OCI-LY3 (cell line): Measurements from ENCODE around the gene POLDIP2.

Experiments
- H2AFZ ChIP-seq: fragments of 200-600, 300-600 bp; shearing (Covaris generic); 2 replicates; pipeline ENCODE4 v1.6.0; 2014; ENCODE audit warnings: antibody characterized with exemption, low read depth, low read length
- H3K27ac ChIP-seq: fragments of 200-600, 300-600 bp; sonication (generic); 2 replicates; pipeline ENCODE4 v1.5.1; 2014; ENCODE audit warnings: mild to moderate bottlenecking, low read length, moderate library complexity, mixed read lengths
- H3K27me3 ChIP-seq: fragments of 200-600, 300-600 bp; sonication (generic); 2 replicates; pipeline ENCODE4 v1.6.1; 2014; ENCODE audit warnings: low read depth, low read length, mixed read lengths
- H3K36me3 ChIP-seq: fragments of 200-600, 300-600 bp; sonication (generic); replicated peaks from 2 replicates; pipeline ENCODE3; 2014; ENCODE audit warnings: low read depth, low read length, mixed read lengths
- H3K4me1 ChIP-seq: fragments of 300-600, 200-600 bp; sonication (generic); 2 replicates; pipeline ENCODE4 v1.6.1; 2014; ENCODE audit warnings: low read length, mixed read lengths
- H3K4me2 ChIP-seq: fragments of 200-600, 300-600 bp; sonication (generic); 2 replicates; pipeline ENCODE4 v1.6.1; 2014; ENCODE audit warnings: low read length, mixed read lengths
- H3K4me3 ChIP-seq: fragments of 300-600, 200-600 bp; sonication (generic); 2 replicates; pipeline ENCODE4 v1.5.1; 2014; ENCODE audit warnings: antibody characterized with exemption, mild to moderate bottlenecking, low read length, moderate library complexity
- H3K79me2 ChIP-seq: fragments of 300-600, 200-600 bp; shearing (Covaris generic); 2 replicates; pipeline ENCODE4 v1.6.1; 2014; ENCODE audit warnings: mild to moderate bottlenecking, low read length, mixed read lengths
- H3K9ac ChIP-seq: fragments of 300-600, 200-600 bp; shearing (Covaris generic); 2 replicates; pipeline ENCODE4 v1.6.0; 2014; ENCODE audit warnings: mild to moderate bottlenecking, low read length, moderate library complexity
- H3K9me3 ChIP-seq: fragments of 200-600, 300-600 bp; shearing (Covaris generic); 2 replicates; pipeline ENCODE4 v1.6.1; 2014; ENCODE audit warnings: low read length, mixed read lengths; ENCODE audit not compliant: insufficient read depth
- H4K20me1 ChIP-seq: fragments of 200-600, 300-600 bp; sonication (generic); 2 replicates; pipeline ENCODE4 v1.6.1; 2016; ENCODE audit warnings: low read length, mixed read lengths; ENCODE audit not compliant: insufficient read depth
- EZH2phosphoT487 ChIP-seq: fragments of 200-600 bp; shearing (Covaris generic); IDR thresholded peaks from 2 replicates; pipeline ENCODE4 v1.6.1; 2018; ENCODE audit warnings: antibody characterized with exemption, mixed run types, low read depth
- TF ChIP-seq, protein P1 (sequence below): fragments of 200-600, 300-600 bp; sonication (generic); IDR thresholded peaks from 2 replicates; pipeline ENCODE4 v1.5.1; 2014; ENCODE audit warnings: antibody characterized with exemption, low read length, low read depth

Gene POLDIP2

DNA sequence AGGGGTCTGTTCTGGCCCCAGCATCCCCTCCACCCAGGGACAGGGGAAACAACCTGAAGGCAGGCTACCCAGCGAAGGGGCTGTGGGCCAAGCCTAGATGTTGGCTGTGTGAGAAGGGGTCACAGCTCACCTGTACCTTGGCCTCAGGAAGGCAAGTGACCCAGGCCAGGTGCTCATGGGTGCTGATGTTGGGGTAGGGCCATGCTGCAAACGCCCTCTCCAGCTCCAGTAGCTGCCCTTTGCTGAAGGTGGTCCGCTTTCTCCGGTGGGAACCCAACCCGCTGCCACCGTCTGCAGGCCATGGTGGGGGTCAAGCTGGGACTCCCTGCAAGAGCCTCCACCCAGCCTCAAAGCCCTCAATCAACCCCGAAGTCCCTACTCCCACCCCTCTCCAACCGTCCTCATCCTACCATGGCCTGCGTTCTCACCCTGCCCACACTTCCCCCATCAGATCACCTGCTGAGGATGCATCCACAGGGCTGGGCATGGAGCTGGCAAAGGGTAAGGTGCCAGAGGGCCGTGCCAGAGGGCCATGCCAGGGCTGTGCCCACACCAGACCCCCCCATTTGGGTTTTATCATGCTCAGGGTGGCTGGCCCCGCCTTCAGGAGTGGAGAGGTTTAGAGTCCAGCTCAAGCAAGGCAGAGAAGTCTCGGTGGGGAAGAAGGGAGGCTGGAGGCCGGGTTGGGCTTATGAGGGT is 7.5 kb upstream of the POLDIP2 start, which contains the start of gene SEBOX:
Gene SEBOX (minus strand): TSS at position 535 of the 699 bp plus-strand sequence. CDS start 48 bp downstream, at position 487.
- no peak within 1 kb of the TSS for H3K9ac ChIP-seq
- no peak within 1 kb of the TSS for H2AFZ ChIP-seq
- no peak for TF ChIP-seq EZH2phosphoT487
- TF ChIP-seq, protein P1, sequence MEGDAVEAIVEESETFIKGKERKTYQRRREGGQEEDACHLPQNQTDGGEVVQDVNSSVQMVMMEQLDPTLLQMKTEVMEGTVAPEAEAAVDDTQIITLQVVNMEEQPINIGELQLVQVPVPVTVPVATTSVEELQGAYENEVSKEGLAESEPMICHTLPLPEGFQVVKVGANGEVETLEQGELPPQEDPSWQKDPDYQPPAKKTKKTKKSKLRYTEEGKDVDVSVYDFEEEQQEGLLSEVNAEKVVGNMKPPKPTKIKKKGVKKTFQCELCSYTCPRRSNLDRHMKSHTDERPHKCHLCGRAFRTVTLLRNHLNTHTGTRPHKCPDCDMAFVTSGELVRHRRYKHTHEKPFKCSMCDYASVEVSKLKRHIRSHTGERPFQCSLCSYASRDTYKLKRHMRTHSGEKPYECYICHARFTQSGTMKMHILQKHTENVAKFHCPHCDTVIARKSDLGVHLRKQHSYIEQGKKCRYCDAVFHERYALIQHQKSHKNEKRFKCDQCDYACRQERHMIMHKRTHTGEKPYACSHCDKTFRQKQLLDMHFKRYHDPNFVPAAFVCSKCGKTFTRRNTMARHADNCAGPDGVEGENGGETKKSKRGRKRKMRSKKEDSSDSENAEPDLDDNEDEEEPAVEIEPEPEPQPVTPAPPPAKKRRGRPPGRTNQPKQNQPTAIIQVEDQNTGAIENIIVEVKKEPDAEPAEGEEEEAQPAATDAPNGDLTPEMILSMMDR: no peak
- peaks cover 23% of the 10 kb centered on the region for H3K36me3 ChIP-seq
- no peak within 1 kb of the TSS for H3K4me2 ChIP-seq
- no peaks in the 10 kb centered on the region for H3K9me3 ChIP-seq
- H3K79me2 ChIP-seq: no peaks in the 10 kb centered on the region
- H3K4me1 ChIP-seq: no peaks in the 10 kb centered on the region
- H3K27ac ChIP-seq: no peak within 1 kb of the TSS
- no peak within 1 kb of the TSS for H3K4me3 ChIP-seq
- H4K20me1 ChIP-seq: no peaks in the 10 kb centered on the region
- H3K27me3 ChIP-seq: no peaks in the 10 kb centered on the region

DNA sequence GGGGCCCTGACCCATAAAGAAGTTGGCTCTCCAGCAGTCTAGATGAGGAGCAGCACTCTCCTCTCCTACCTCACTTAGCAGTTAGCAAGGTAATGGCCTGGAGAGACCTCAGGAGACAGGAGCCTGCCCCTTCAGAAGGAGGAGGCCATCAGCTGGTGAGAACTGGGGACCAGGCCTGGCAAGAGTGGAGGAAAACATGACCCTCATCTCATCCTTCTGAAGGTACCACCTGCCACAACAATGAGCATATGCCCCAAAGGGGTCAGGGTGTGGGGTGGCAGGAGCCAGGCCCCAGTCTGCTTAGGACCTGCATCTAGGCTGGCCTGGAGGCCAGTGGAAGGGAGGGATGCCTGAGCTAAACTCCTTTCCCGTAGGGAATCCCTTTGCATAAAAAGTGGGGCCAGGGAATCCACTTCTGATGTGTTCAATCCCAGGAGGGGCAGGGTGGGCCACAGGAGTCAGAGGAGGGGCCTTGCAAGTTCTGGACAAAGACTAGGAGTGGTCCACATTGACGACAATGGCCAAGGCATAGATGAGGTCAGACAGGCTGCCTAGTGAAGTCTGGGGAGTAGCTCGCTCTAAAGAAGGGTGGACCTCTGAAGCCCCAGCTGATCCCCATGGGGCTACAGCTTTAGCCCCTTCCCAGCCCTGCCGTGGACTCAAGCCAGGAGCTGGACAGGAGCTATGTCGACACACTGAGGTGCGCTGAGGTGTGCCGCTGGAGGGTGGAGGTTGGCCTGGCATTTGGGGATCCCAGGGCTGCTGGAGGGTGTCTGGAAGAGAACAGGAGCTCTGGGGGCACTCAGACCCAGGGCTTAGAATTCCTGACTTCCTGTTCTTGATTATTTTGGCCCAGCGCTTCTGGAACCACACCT is 6.7 kb upstream of the POLDIP2 start:
- no peak overlapping the region for H3K9ac ChIP-seq
- peaks cover 28% of the 10 kb centered on the region for H3K36me3 ChIP-seq

DNA sequence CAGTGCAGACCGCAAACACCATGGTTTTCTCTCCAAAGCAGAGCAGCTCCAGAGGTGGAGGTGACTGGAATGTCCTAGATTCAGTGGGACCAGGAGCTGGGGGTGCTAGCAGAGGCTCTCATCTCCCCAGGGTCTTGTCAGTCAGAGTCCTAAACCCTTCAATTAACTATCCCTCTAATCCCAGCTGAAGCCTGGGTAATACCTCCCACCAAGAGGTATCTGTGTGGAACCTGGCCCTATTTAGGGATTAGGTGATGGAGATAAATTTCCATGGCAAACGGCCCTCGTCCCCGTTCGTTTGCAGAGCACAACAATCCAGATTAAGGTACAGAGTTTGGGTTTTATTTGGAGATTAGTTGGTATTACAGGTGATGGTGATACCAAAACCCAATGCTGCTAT is 5.9 kb upstream of the POLDIP2 start:
- no peaks in the 10 kb centered on the region for H3K27me3 ChIP-seq
- no peak overlapping the region for H3K27ac ChIP-seq
- peaks cover 11% of the 10 kb centered on the region for H3K79me2 ChIP-seq
- no peak overlapping the region for H3K4me2 ChIP-seq
- H4K20me1 ChIP-seq: no peaks in the 10 kb centered on the region
- H3K4me3 ChIP-seq: no peak overlapping the region
- peaks cover 7% of the 10 kb centered on the region for H3K4me1 ChIP-seq
- TF ChIP-seq EZH2phosphoT487: no peak
- TF ChIP-seq, protein P1: no peak
- no peaks in the 10 kb centered on the region for H3K9me3 ChIP-seq
- H2AFZ ChIP-seq: no peak overlapping the region
- H3K9ac ChIP-seq: no peak overlapping the region
- peaks cover 29% of the 10 kb centered on the region for H3K36me3 ChIP-seq

More for the DNA sequence above, 6.7 kb upstream of the POLDIP2 start:
- Histone ChIP-seq H3K27ac (no peak overlapping the region), H3K9me3 (no peaks in the 10 kb centered on the region), H3K4me2 (no peak overlapping the region), H3K27me3 (no peaks in the 10 kb centered on the region), H4K20me1 (no peaks in the 10 kb centered on the region), H3K4me1 (no peaks in the 10 kb centered on the region), H2AFZ (no peak overlapping the region), H3K79me2 (peaks cover 4% of the 10 kb centered on the region; the same call in 1 of the 2 replicates), H3K4me3 (no peak overlapping the region)
- TF ChIP-seq, protein P1: no peak
- TF ChIP-seq EZH2phosphoT487: no peak

DNA sequence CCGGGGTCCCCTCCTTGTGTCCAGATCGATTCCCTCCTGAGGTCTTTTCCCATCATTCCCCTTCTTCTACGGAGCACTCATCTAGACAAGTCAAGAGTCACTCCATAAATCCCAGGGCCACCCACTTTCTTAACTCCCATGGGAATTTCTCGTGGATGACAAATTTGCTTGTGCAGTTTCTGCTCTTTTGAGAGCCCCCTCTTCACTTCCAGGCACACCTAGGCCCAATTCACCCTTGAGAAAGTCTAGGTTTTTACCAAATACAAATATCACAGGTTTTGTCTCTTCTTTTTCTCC is 522 bp upstream of the POLDIP2 start:
- H3K4me1 ChIP-seq: peaks cover 19% of the 10 kb centered on the region
- H3K27ac ChIP-seq: no peak overlapping the region
- H3K9me3 ChIP-seq: no peaks in the 10 kb centered on the region
- H3K9ac ChIP-seq: peak overlapping the region; percentile 94
- no peaks in the 10 kb centered on the region for H4K20me1 ChIP-seq
- H3K27me3 ChIP-seq: no peaks in the 10 kb centered on the region
- peaks cover 44% of the 10 kb centered on the region for H3K36me3 ChIP-seq
- TF ChIP-seq, protein P1: no peak
- TF ChIP-seq EZH2phosphoT487: no peak
- peaks cover 37% of the 10 kb centered on the region for H3K79me2 ChIP-seq
- peak overlapping the region; percentile 90 for H3K4me3 ChIP-seq
- H3K4me2 ChIP-seq: peak overlapping the region; percentile 93
- peak overlapping the region; percentile 41; the same call in 1 of the 2 replicates for H2AFZ ChIP-seq
